Measurements from ENCODE around the gene KLHL26.

DNA sequence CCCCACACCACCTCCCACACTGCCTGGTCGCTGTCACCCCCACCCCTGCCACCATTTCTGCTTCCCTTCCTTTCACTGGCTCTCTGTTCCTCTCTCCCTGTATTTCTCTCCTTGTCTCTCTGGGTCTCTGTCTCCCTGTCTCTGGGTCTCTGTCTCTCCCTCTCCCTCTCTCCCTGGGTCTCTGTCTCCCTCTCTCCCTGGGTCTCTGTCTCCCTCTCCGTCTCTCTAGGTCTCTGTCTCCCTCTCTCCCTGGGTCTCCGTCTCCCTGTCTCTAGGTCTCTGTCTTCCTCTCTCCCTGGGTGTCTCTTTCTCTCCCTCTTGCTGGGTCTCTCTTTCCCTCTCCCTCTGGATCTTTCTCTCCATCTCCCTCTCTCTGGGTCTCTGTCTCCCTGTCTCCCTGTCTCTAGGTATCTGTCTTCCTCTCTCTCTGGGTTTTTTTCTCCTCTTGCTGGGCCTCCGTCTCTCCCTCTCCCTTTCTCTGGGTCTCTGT, 21.6 kb downstream of the KLHL26 start:
- TF ChIP-seq, protein P1, sequence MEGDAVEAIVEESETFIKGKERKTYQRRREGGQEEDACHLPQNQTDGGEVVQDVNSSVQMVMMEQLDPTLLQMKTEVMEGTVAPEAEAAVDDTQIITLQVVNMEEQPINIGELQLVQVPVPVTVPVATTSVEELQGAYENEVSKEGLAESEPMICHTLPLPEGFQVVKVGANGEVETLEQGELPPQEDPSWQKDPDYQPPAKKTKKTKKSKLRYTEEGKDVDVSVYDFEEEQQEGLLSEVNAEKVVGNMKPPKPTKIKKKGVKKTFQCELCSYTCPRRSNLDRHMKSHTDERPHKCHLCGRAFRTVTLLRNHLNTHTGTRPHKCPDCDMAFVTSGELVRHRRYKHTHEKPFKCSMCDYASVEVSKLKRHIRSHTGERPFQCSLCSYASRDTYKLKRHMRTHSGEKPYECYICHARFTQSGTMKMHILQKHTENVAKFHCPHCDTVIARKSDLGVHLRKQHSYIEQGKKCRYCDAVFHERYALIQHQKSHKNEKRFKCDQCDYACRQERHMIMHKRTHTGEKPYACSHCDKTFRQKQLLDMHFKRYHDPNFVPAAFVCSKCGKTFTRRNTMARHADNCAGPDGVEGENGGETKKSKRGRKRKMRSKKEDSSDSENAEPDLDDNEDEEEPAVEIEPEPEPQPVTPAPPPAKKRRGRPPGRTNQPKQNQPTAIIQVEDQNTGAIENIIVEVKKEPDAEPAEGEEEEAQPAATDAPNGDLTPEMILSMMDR (conservative IDR thresholded peaks at IDR 0.05; ENCODE audit: low read length): no peak
- TF ChIP-seq EZH2phosphoT487 (IDR thresholded peaks at IDR 0.05; ENCODE audit: borderline replicate concordance): no peak

Measured in Loucy (cell line).